HUES64 (cell line): ENCODE data around the gene MAP6.

ENCODE experiments used
- H3K27ac ChIP-seq: 2 replicates; pipeline ENCODE4 v1.7.0; 2013; ENCODE audit warnings: low read depth, low read length, inconsistent platforms
- H3K27me3 ChIP-seq: 2 replicates; pipeline ENCODE4 v1.6.1; 2013; ENCODE audit warnings: mild to moderate bottlenecking, low read length; ENCODE audit not compliant: insufficient read depth
- H3K36me3 ChIP-seq: 2 replicates; pipeline ENCODE4 v1.6.1; 2013; ENCODE audit warnings: mild to moderate bottlenecking, low read length; ENCODE audit not compliant: insufficient read depth
- H3K4me1 ChIP-seq: 2 replicates; pipeline ENCODE4 v1.6.1; 2013; ENCODE audit warnings: mild to moderate bottlenecking, low read length, moderate library complexity; ENCODE audit not compliant: insufficient read depth
- H3K4me3 ChIP-seq: 2 replicates; pipeline ENCODE4 v1.5.1; 2013; ENCODE audit warnings: mild to moderate bottlenecking, low read length, moderate library complexity
- H3K9ac ChIP-seq: 2 replicates; pipeline ENCODE4 v1.6.1; 2013; ENCODE audit warnings: mild to moderate bottlenecking, low read depth, low read length
- H3K9me3 ChIP-seq: 2 replicates; pipeline ENCODE4 v1.6.1; 2013; ENCODE audit warnings: low read depth, low read length; ENCODE audit not compliant: insufficient read depth
- WGBS: fragments of 150-250, 120-280 bp; methylation state at CpG from one replicate; pipeline ENCODE4 v1.1.7; 2013; ENCODE audit warnings: missing lambda C conversion rate; 5-methylcytosine and 5-hydroxymethylcytosine counted together

The MAP6 gene

GRCh38 chr11:75579841-75580240 lies 89.0 kb downstream of the MAP6 start:
- no peaks in the 10 kb centered on the region for H3K36me3 ChIP-seq
- no peak overlapping the region for H3K4me3 ChIP-seq
- H3K4me1 ChIP-seq, result peaks cover 9% of the 10 kb centered on the region
- H3K27ac ChIP-seq, result no peak overlapping the region
- no peak overlapping the region for H3K9ac ChIP-seq
- H3K9me3 ChIP-seq, result no peaks in the 10 kb centered on the region
- H3K27me3 ChIP-seq, result no peaks in the 10 kb centered on the region
- WGBS, result 94% methylated on average over 1 of the region's 1 CpG

- H3K27me3 ChIP-seq, result no peaks in the 10 kb centered on the region
- no peaks in the 10 kb centered on the region for H3K36me3 ChIP-seq
- no peak overlapping the region for H3K9ac ChIP-seq
- no peak overlapping the region for H3K27ac ChIP-seq
- no peak overlapping the region for H3K4me3 ChIP-seq
- H3K4me1 ChIP-seq, result peaks cover 4% of the 10 kb centered on the region; the same call in 1 of the 2 replicates
- H3K9me3 ChIP-seq, result no peaks in the 10 kb centered on the region
- WGBS, result 81% methylated on average over 1 of the region's 1 CpG
Observed at GRCh38 chr11:75578977-75579376, 89.9 kb downstream of the MAP6 start.

DNA sequence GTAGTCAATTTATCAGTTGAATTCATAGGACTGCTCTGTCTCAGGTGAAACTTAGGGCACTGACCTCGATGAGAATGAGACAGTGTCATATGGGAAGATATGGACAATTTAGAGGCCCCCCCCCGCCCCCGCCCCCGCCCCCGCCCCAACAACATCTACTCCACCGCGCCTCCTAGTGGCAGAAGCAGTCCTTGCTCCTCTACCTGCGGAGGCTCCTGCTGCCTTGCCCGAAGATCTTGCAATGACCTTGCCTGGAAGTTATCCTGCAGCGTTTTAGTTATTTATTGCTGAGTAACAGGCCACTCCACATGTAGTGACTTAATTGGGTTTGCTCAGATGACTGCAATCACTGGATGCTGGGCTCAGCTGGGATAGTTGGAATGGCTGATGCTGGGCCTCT lies 91.6 kb downstream of the MAP6 start:
- Histone ChIP-seq H3K9ac (no peak overlapping the region), H3K4me3 (no peak overlapping the region), H3K36me3 (peaks cover 15% of the 10 kb centered on the region), H3K27ac (no peak overlapping the region), H3K9me3 (no peaks in the 10 kb centered on the region), H3K27me3 (no peaks in the 10 kb centered on the region), H3K4me1 (no peaks in the 10 kb centered on the region)
- 44% methylated on average over 6 of the region's 10 CpGs for WGBS

GRCh38 chr11:75576499-75576918 lies 92.3 kb downstream of the MAP6 start:
- H3K9ac ChIP-seq, result no peak overlapping the region
- no peaks in the 10 kb centered on the region for H3K4me1 ChIP-seq
- H3K36me3 ChIP-seq, result peaks cover 22% of the 10 kb centered on the region
- H3K4me3 ChIP-seq, result no peak overlapping the region
- H3K27ac ChIP-seq, result 0 out of 2 replicates have a peak overlapping the region, but pooled peaks have one; percentile 18
- no peaks in the 10 kb centered on the region for H3K9me3 ChIP-seq
- 37% methylated on average over 8 of the region's 8 CpGs for WGBS
- H3K27me3 ChIP-seq, result no peaks in the 10 kb centered on the region

GRCh38 chr11:75576017-75576416 lies 92.8 kb downstream of the MAP6 start:
- H3K27ac ChIP-seq, result no peak overlapping the region
- 87% methylated on average over 6 of the region's 6 CpGs for WGBS
- no peaks in the 10 kb centered on the region for H3K4me1 ChIP-seq
- no peaks in the 10 kb centered on the region for H3K27me3 ChIP-seq
- H3K36me3 ChIP-seq, result peaks cover 27% of the 10 kb centered on the region
- H3K4me3 ChIP-seq, result no peak overlapping the region
- no peaks in the 10 kb centered on the region for H3K9me3 ChIP-seq
- H3K9ac ChIP-seq, result no peak overlapping the region

- H3K36me3 ChIP-seq, result peaks cover 38% of the 10 kb centered on the region
- H3K4me1 ChIP-seq, result no peaks in the 10 kb centered on the region
- 90% methylated on average over 12 of the region's 12 CpGs for WGBS
- no peak overlapping the region for H3K27ac ChIP-seq
- H3K9ac ChIP-seq, result no peak overlapping the region
- H3K9me3 ChIP-seq, result no peaks in the 10 kb centered on the region
- H3K27me3 ChIP-seq, result no peaks in the 10 kb centered on the region
- H3K4me3 ChIP-seq, result no peak overlapping the region
Observed at GRCh38 chr11:75574698-75575602, 93.9 kb downstream of the MAP6 start.

DNA sequence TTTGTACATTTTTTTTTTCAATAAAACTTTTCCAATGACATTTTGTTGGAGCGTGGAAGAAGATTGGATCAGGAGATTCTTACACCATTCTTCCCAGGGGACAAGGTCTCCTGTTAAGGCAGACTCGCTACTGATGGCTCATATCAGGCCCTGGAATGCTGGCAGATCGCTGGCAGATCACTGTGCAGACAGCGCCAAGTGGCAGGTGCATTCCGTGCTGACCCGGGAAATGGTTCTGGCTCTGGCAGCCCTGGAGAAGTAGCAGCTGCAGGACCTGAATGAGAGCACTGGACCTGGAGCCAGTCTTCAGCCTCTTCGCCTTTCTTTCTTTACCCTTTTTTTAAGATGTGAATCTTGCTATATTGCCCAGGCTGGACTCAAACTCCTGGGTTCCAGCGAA lies 96.1 kb downstream of the MAP6 start:
- H3K36me3 ChIP-seq, result peaks cover 59% of the 10 kb centered on the region

DNA sequence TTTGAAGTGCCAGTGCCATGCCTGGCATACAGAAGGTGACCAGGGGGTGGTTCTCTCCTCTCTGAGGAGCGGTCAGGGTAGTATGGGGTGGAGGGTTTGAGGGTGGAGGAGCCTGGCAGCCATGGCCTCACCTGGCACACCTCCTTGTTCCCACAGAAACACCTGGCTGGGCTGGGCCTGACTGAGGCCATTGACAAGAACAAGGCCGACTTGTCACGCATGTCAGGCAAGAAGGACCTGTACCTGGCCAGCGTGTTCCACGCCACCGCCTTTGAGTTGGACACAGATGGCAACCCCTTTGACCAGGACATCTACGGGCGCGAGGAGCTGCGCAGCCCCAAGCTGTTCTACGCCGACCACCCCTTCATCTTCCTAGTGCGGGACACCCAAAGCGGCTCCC lies 97.2 kb downstream of the MAP6 start:
- no peak overlapping the region for H3K4me3 ChIP-seq
- no peak overlapping the region for H3K9ac ChIP-seq
- no peaks in the 10 kb centered on the region for H3K9me3 ChIP-seq
- H3K27ac ChIP-seq, result no peak overlapping the region
- no peaks in the 10 kb centered on the region for H3K4me1 ChIP-seq
- H3K36me3 ChIP-seq, result peaks cover 70% of the 10 kb centered on the region
- WGBS, result 93% methylated on average over 14 of the region's 14 CpGs
- no peaks in the 10 kb centered on the region for H3K27me3 ChIP-seq

More for the DNA sequence above, 96.1 kb downstream of the MAP6 start:
- Histone ChIP-seq H3K4me3 (no peak overlapping the region), H3K9ac (no peak overlapping the region), H3K27ac (no peak overlapping the region), H3K27me3 (no peaks in the 10 kb centered on the region), H3K9me3 (no peaks in the 10 kb centered on the region), H3K4me1 (no peaks in the 10 kb centered on the region)
- 84% methylated on average over 8 of the region's 8 CpGs for WGBS

DNA sequence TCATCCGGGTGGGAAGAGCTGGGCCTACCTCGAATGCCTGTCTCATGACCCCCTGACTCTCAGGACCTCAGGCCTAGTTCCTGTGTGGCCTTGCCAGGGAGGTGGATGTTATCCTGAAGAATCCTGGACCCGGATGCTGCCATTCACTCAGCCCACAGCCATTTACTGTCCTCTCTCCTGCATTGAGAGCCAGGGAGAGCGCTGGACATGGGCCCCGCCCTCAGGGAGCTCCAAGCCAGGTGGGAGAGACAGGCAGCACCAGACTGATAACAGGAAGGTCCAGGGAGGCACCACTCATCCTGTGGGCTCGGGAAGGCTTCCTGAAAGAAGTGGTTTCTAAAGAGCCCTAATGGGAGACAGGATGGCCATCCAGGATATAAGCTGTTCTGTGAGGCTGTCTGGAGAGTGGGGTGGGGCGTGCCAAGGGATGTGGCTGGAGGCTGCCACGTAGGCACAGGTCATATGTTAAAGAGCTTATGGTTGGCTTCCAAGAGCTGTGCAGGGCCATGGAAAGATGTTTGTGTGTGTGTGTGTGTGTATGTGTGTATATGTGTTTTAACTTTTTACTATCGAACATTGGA lies 98.2 kb downstream of the MAP6 start:
- peaks cover 3% of the 10 kb centered on the region; the same call in 1 of the 2 replicates for H3K4me1 ChIP-seq
- H3K36me3 ChIP-seq, result peaks cover 80% of the 10 kb centered on the region
- H3K4me3 ChIP-seq, result no peak overlapping the region
- H3K27me3 ChIP-seq, result no peaks in the 10 kb centered on the region
- H3K27ac ChIP-seq, result no peak overlapping the region
- WGBS, result 90% methylated on average over 9 of the region's 9 CpGs
- H3K9ac ChIP-seq, result no peak overlapping the region
- no peaks in the 10 kb centered on the region for H3K9me3 ChIP-seq

GRCh38 chr11:75568616-75569219 lies 100.1 kb downstream of the MAP6 start:
- H3K4me1 ChIP-seq, result peaks cover 20% of the 10 kb centered on the region
- no peak overlapping the region for H3K4me3 ChIP-seq
- H3K27me3 ChIP-seq, result no peaks in the 10 kb centered on the region
- 94% methylated on average over 14 of the region's 14 CpGs for WGBS
- no peak overlapping the region for H3K9ac ChIP-seq
- H3K27ac ChIP-seq, result no peak overlapping the region
- H3K9me3 ChIP-seq, result no peaks in the 10 kb centered on the region
- peaks cover 91% of the 10 kb centered on the region for H3K36me3 ChIP-seq

DNA sequence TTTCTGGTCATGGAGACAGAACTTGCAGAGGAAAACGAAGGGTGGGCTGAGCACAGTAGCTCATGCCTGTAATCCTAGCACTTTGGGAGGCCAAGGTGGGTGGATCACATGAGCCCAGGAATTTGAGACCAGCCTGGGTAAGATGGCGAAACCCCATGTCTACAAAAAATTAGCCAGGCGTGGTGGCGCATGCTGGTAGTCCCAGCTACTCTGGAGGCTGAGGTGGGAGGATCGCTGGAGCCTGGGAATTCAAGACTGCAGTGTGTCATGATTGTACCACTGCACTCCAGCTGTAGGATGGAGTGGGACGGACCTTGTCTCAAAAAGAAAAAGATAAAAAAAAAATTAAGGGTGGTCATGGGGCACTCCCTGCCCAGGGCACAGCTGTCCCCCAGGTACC lies 100.9 kb downstream of the MAP6 start:
- H3K9ac ChIP-seq, result no peak overlapping the region
- H3K36me3 ChIP-seq, result peaks cover 86% of the 10 kb centered on the region
- H3K27ac ChIP-seq, result no peak overlapping the region
- H3K4me3 ChIP-seq, result no peak overlapping the region
- peaks cover 24% of the 10 kb centered on the region for H3K4me1 ChIP-seq
- no peaks in the 10 kb centered on the region for H3K27me3 ChIP-seq
- 96% methylated on average over 6 of the region's 6 CpGs for WGBS
- H3K9me3 ChIP-seq, result no peaks in the 10 kb centered on the region
